Suprapubic skin (tissue), 4 donors: ENCODE measurements around the gene KAZN.

ENCODE experiments used
- EP300 ChIP-seq: sonication (generic); formaldehyde crosslinking; IDR thresholded peaks from one replicate; pipeline ENCODE4 v1.6.1; 2017; ENCODE audit warnings: antibody characterized with exemption
- POLR2A ChIP-seq, 2 donors: fragments of 450-650 bp; IDR thresholded peaks; one replicate each; pipeline ENCODE4 v1.6.1; 2017; ENCODE audit warnings: antibody characterized with exemption in 2 of 2, mild to moderate bottlenecking in 2 of 2, moderate library complexity in 2 of 2
- POLR2AphosphoS5 ChIP-seq, 3 donors: sonication (generic); formaldehyde crosslinking; IDR thresholded peaks; one replicate each; pipeline ENCODE4 v1.6.1; 2017; ENCODE audit warnings: antibody characterized with exemption in 3 of 3
- TF ChIP-seq, protein P1 (sequence below), 2 donors: fragments of 200-600 bp in 1 of 2; fragments of 450-650 bp in 1 of 2; sonication (generic) in 1 of 2; IDR thresholded peaks; one replicate each; pipeline ENCODE4 v1.5.1; 2016 to 2019; ENCODE audit warnings: antibody characterized with exemption in 2 of 2, mild to moderate bottlenecking in 1 of 2, moderate library complexity in 1 of 2

- no peak for TF ChIP-seq POLR2A (IDR thresholded peaks at IDR 0.05)
- TF ChIP-seq, protein P1, sequence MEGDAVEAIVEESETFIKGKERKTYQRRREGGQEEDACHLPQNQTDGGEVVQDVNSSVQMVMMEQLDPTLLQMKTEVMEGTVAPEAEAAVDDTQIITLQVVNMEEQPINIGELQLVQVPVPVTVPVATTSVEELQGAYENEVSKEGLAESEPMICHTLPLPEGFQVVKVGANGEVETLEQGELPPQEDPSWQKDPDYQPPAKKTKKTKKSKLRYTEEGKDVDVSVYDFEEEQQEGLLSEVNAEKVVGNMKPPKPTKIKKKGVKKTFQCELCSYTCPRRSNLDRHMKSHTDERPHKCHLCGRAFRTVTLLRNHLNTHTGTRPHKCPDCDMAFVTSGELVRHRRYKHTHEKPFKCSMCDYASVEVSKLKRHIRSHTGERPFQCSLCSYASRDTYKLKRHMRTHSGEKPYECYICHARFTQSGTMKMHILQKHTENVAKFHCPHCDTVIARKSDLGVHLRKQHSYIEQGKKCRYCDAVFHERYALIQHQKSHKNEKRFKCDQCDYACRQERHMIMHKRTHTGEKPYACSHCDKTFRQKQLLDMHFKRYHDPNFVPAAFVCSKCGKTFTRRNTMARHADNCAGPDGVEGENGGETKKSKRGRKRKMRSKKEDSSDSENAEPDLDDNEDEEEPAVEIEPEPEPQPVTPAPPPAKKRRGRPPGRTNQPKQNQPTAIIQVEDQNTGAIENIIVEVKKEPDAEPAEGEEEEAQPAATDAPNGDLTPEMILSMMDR (IDR thresholded peaks at IDR 0.05), result no peak
- no peak for TF ChIP-seq POLR2AphosphoS5 (IDR thresholded peaks at IDR 0.05)
- no peak for TF ChIP-seq EP300
Observed at GRCh38 chr1:14597343-14598006, 1.0 kb upstream of the KAZN start.
